ENCODE data around the gene RAPGEF1.

- TF ChIP-seq CTCF (conservative IDR thresholded peaks at IDR 0.05 in 1 of 2, IDR thresholded peaks at IDR 0.05 in 1 of 2; ENCODE audit: low read depth in 1 of 2, low read length in 2 of 2) (no peak), EZH2 (IDR thresholded peaks at IDR 0.05; ENCODE audit: low read length, missing control alignments) (no peak)
Observed at GRCh38 chr9:131703697-131704096, 36.2 kb downstream of the RAPGEF1 start.

Measured in fibroblast of lung (primary cell).